Measurements from ENCODE around the gene ATXN3.

ATXN3 gene

GRCh38 chr14:92143309-92143708 lies 36.9 kb upstream of the ATXN3 start:
- no peak for TF ChIP-seq TAF1 (IDR thresholded peaks at IDR 0.05; ENCODE audit: borderline replicate concordance, insufficient read depth, low read length)
- TF ChIP-seq REST (IDR thresholded peaks at IDR 0.05; ENCODE audit: insufficient read depth in 1 of 2, low read depth in 2 of 2, low read length in 2 of 2), result no peak
- no peak for TF ChIP-seq SIN3A (IDR thresholded peaks at IDR 0.05; ENCODE audit: borderline replicate concordance, insufficient read depth, low read length)
- no peak for TF ChIP-seq POLR2AphosphoS5 (IDR thresholded peaks at IDR 0.05; ENCODE audit: low read depth, low read length)
- no peak for TF ChIP-seq FOXP2 (optimal IDR thresholded peaks at IDR 0.05; ENCODE audit: borderline replicate concordance, extremely low read depth, extremely low read length, insufficient read depth)

GRCh38 chr14:92135269-92135668 lies 28.9 kb upstream of the ATXN3 start:
- TF ChIP-seq FOXP2 (optimal IDR thresholded peaks at IDR 0.05; ENCODE audit: borderline replicate concordance, extremely low read depth, extremely low read length, insufficient read depth) (no peak), TAF1 (IDR thresholded peaks at IDR 0.05; ENCODE audit: borderline replicate concordance, insufficient read depth, low read length) (no peak), SIN3A (IDR thresholded peaks at IDR 0.05; ENCODE audit: borderline replicate concordance, insufficient read depth, low read length) (no peak), POLR2AphosphoS5 (IDR thresholded peaks at IDR 0.05; ENCODE audit: low read depth, low read length) (no peak), REST (IDR thresholded peaks at IDR 0.05; ENCODE audit: insufficient read depth in 1 of 2, low read depth in 2 of 2, low read length in 2 of 2) (no peak)

GRCh38 chr14:92134456-92134855 lies 28.1 kb upstream of the ATXN3 start:
- TF ChIP-seq FOXP2 (optimal IDR thresholded peaks at IDR 0.05; ENCODE audit: borderline replicate concordance, extremely low read depth, extremely low read length, insufficient read depth) (no peak), SIN3A (IDR thresholded peaks at IDR 0.05; ENCODE audit: borderline replicate concordance, insufficient read depth, low read length) (no peak), REST (IDR thresholded peaks at IDR 0.05; ENCODE audit: insufficient read depth in 1 of 2, low read depth in 2 of 2, low read length in 2 of 2) (no peak), TAF1 (IDR thresholded peaks at IDR 0.05; ENCODE audit: borderline replicate concordance, insufficient read depth, low read length) (no peak), POLR2AphosphoS5 (IDR thresholded peaks at IDR 0.05; ENCODE audit: low read depth, low read length) (no peak)

- TF ChIP-seq POLR2AphosphoS5 (IDR thresholded peaks at IDR 0.05; ENCODE audit: low read depth, low read length), result no peak
- TF ChIP-seq SIN3A (IDR thresholded peaks at IDR 0.05; ENCODE audit: borderline replicate concordance, insufficient read depth, low read length), result no peak
- TF ChIP-seq REST (IDR thresholded peaks at IDR 0.05; ENCODE audit: insufficient read depth in 1 of 2, low read depth in 2 of 2, low read length in 2 of 2), result no peak
- TF ChIP-seq TAF1 (IDR thresholded peaks at IDR 0.05; ENCODE audit: borderline replicate concordance, insufficient read depth, low read length), result no peak
- TF ChIP-seq FOXP2 (optimal IDR thresholded peaks at IDR 0.05; ENCODE audit: borderline replicate concordance, extremely low read depth, extremely low read length, insufficient read depth), result no peak
Observed at GRCh38 chr14:92122761-92123160, 16.4 kb upstream of the ATXN3 start.

GRCh38 chr14:92122351-92122677 lies 15.9 kb upstream of the ATXN3 start:
- TF ChIP-seq TAF1 (IDR thresholded peaks at IDR 0.05; ENCODE audit: borderline replicate concordance, insufficient read depth, low read length) (no peak), SIN3A (IDR thresholded peaks at IDR 0.05; ENCODE audit: borderline replicate concordance, insufficient read depth, low read length) (no peak), POLR2AphosphoS5 (IDR thresholded peaks at IDR 0.05; ENCODE audit: low read depth, low read length) (no peak), FOXP2 (optimal IDR thresholded peaks at IDR 0.05; ENCODE audit: borderline replicate concordance, extremely low read depth, extremely low read length, insufficient read depth) (no peak), REST (IDR thresholded peaks at IDR 0.05; ENCODE audit: insufficient read depth in 1 of 2, low read depth in 2 of 2, low read length in 2 of 2) (no peak)

Data from PFSK-1 (cell line).